Immature natural killer cell (primary cell): ENCODE data around the gene KCNK4. TPM values are rescaled to one million over a fixed set of nuclear protein-coding genes. Genes with fewer than 3 reads are reported as not detected.
"Not testable (repeated sequence)": the region's sequence is repeated elsewhere in the genome, so short reads cannot be mapped to it uniquely, and the experiment has no call there.

Source experiments
- DNase-seq, 3 donors: peaks; one replicate each; pipeline ENCODE4 v3.0.0; 2022; ENCODE audit warnings: mixed read lengths in 1 of 3
- H3K27ac Mint-ChIP-seq, 6 donors: one replicate each; pipeline ENCODE4 v1.8.0; 2020; ENCODE audit warnings: mixed read lengths in 6 of 6, mild to moderate bottlenecking in 5 of 6, inconsistent platforms in 4 of 6, moderate library complexity in 3 of 6
- H3K27me3 Mint-ChIP-seq, 3 donors: one replicate each; pipeline ENCODE4 v1.8.0; 2020 to 2021; ENCODE audit warnings: low read depth in 3 of 3, mild to moderate bottlenecking in 3 of 3, mixed read lengths in 3 of 3, moderate library complexity in 3 of 3, inconsistent platforms in 1 of 3
- H3K36me3 Mint-ChIP-seq, 3 donors: one replicate each; pipeline ENCODE4 v1.8.0; 2020; ENCODE audit warnings: mixed read lengths in 3 of 3, inconsistent platforms in 2 of 3, mild to moderate bottlenecking in 2 of 3
- H3K4me1 Mint-ChIP-seq, 2 donors: one replicate each; pipeline ENCODE4 v1.8.0; 2020; ENCODE audit warnings: inconsistent platforms in 2 of 2, mild to moderate bottlenecking in 2 of 2, mixed read lengths in 2 of 2, moderate library complexity in 1 of 2
- H3K4me3 Mint-ChIP-seq, 5 donors: one replicate each; pipeline ENCODE4 v1.8.0; 2020; ENCODE audit warnings: mild to moderate bottlenecking in 5 of 5, mixed read lengths in 5 of 5, inconsistent platforms in 3 of 5, moderate library complexity in 3 of 5
- H3K9me3 Mint-ChIP-seq, 6 donors: one replicate each; pipeline ENCODE4 v1.8.0; 2020; ENCODE audit warnings: mild to moderate bottlenecking in 6 of 6, mixed read lengths in 6 of 6, inconsistent platforms in 4 of 6, moderate library complexity in 3 of 6
- polyA plus RNA-seq, 3 donors: library from polyadenylated mRNA; unstranded; fragments of 300-500 nt; fragmentation: Illumina TruSeq; gene quantifications; one replicate each; pipeline ENCODE4 v1.2.3, GENCODE V29; 2021

KCNK4 gene
- polyA plus RNA-seq, 3 donors from 2014 or later = not detected

- no peaks in the 10 kb centered on the region for H3K9me3 Mint-ChIP-seq
- peaks cover 0 to 12% (median 3%) of the 10 kb centered on the region in 3 donors for H3K36me3 Mint-ChIP-seq
- H3K4me3 Mint-ChIP-seq = peak overlapping the region; percentile 86 to 99 (median 93)
- peaks cover 41 to 47% of the 10 kb centered on the region in 2 donors for H3K4me1 Mint-ChIP-seq
- H3K27me3 Mint-ChIP-seq = peaks cover 9 to 19% (median 14%) of the 10 kb centered on the region in 3 donors
- peak overlapping the region; percentile 98 to 100 (median 100) for H3K27ac Mint-ChIP-seq
- no peak for DNase-seq
These were observed 28.0 kb downstream of the KCNK4 start for GRCh38 chr11:64318766-64319761.

GRCh38 chr11:64320556-64320955 lies 29.5 kb downstream of the KCNK4 start:
- no peak for DNase-seq
- no peaks in the 10 kb centered on the region for H3K9me3 Mint-ChIP-seq
- peaks cover 41 to 47% of the 10 kb centered on the region in 2 donors for H3K4me1 Mint-ChIP-seq
- H3K36me3 Mint-ChIP-seq = peaks cover 0 to 8% (median 3%) of the 10 kb centered on the region in 3 donors
- peak overlapping the region in 4 of 6 donors; percentile 9 to 100 (median 78) for H3K27ac Mint-ChIP-seq
- H3K27me3 Mint-ChIP-seq = peaks cover 9 to 19% (median 14%) of the 10 kb centered on the region in 3 donors
- peak overlapping the region in 3 of 5 donors; percentile 3 to 36 (median 19) for H3K4me3 Mint-ChIP-seq

- Mint-ChIP-seq H3K27ac (peak overlapping the region in 4 of 6 donors; percentile 6 to 98 (median 54)), H3K9me3 (no peaks in the 10 kb centered on the region), H3K36me3 (peaks cover 0 to 8% (median 3%) of the 10 kb centered on the region in 3 donors), H3K27me3 (peaks cover 9 to 19% (median 14%) of the 10 kb centered on the region in 3 donors), H3K4me3 (peak overlapping the region in 2 of 5 donors; percentile 12 to 36), H3K4me1 (peaks cover 41 to 47% of the 10 kb centered on the region in 2 donors)
- no peak for DNase-seq
These were observed 29.9 kb downstream of the KCNK4 start for GRCh38 chr11:64321026-64321425.

- peak overlapping the region in 1 of 6 donors; percentile 9 for H3K27ac Mint-ChIP-seq
- H3K4me1 Mint-ChIP-seq = peaks cover 38 to 44% of the 10 kb centered on the region in 2 donors
- H3K27me3 Mint-ChIP-seq = peaks cover 9 to 17% (median 14%) of the 10 kb centered on the region in 3 donors
- no peak for DNase-seq
- H3K36me3 Mint-ChIP-seq = peaks cover 0 to 8% (median 3%) of the 10 kb centered on the region in 3 donors
- no peak overlapping the region for H3K4me3 Mint-ChIP-seq
- H3K9me3 Mint-ChIP-seq = no peaks in the 10 kb centered on the region
These were observed 30.4 kb downstream of the KCNK4 start for GRCh38 chr11:64321533-64321932.

DNA sequence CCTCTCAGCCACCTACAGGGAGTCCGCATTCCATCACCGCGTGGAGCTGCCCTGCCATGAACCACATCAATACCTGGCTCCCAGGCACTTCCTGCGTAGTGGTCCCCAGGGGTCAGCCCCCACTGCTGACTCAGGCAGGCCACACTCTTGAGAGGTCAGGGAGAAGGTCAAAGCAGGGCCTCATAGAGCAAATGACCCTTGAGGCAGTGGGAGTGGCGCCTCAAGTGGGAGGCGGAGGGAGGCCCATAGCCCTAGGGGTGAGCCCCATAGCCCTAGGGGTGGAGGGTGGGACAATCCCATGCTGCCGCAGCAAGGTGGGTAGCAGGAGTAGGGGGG lies 31.8 kb downstream of the KCNK4 start:
- Mint-ChIP-seq H3K4me3 (no peak overlapping the region), H3K9me3 (no peaks in the 10 kb centered on the region), H3K27me3 (peaks cover 2 to 8% (median 7%) of the 10 kb centered on the region in 3 donors), H3K4me1 (peaks cover 27 to 30% of the 10 kb centered on the region in 2 donors), H3K27ac (no peak overlapping the region), H3K36me3 (peaks cover 0 to 8% (median 3%) of the 10 kb centered on the region in 3 donors)
- DNase-seq = no peak

DNA sequence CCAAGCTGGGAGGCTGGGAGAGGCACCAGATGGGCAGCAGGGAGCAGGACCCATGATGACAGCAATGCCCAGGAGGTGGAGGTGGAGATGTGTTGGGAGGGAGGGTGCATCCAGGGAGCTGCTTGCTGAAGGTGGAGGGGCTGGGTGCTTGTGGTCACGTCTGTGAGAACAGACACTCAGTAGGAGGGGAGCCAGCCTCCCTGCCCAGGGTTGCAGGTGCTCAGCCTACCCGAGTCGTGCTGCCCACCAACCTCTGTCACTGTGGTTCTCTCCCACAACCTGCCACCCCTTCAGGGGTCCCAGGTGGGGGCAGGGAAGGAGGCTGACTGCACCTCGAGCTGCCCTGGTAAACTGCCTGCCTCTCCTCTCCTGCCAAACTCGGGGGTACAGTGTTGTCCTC lies 32.3 kb downstream of the KCNK4 start:
- peaks cover 0 to 4% (median 2%) of the 10 kb centered on the region in 3 donors for H3K27me3 Mint-ChIP-seq
- no peak for DNase-seq
- H3K27ac Mint-ChIP-seq = peak overlapping the region in 1 of 6 donors; percentile 44
- H3K4me1 Mint-ChIP-seq = peaks cover 24 to 25% of the 10 kb centered on the region in 2 donors
- peaks cover 0 to 8% (median 3%) of the 10 kb centered on the region in 3 donors for H3K36me3 Mint-ChIP-seq
- no peaks in the 10 kb centered on the region for H3K9me3 Mint-ChIP-seq
- no peak overlapping the region for H3K4me3 Mint-ChIP-seq

GRCh38 chr11:64323984-64324383 lies 32.9 kb downstream of the KCNK4 start:
- H3K4me1 Mint-ChIP-seq = peaks cover 19 to 21% of the 10 kb centered on the region in 2 donors
- H3K36me3 Mint-ChIP-seq, H3K9me3 Mint-ChIP-seq, H3K27me3 Mint-ChIP-seq, H3K4me3 Mint-ChIP-seq, DNase-seq: not testable (repeated sequence)
- H3K27ac Mint-ChIP-seq = peak overlapping the region in 3 of 6 donors; percentile 37 to 44 (median 43)

- Mint-ChIP-seq H3K36me3 (peaks cover 0 to 8% (median 3%) of the 10 kb centered on the region in 3 donors), H3K27me3 (no peaks in the 10 kb centered on the region), H3K9me3 (no peaks in the 10 kb centered on the region), H3K27ac (peak overlapping the region in 1 of 6 donors; percentile 40), H3K4me1 (peaks cover 15 to 20% of the 10 kb centered on the region in 2 donors), H3K4me3 (no peak overlapping the region)
- DNase-seq = no peak
These were observed 33.8 kb downstream of the KCNK4 start for GRCh38 chr11:64324692-64325469.

GRCh38 chr11:64327375-64327774 lies 36.3 kb downstream of the KCNK4 start:
- no peak for DNase-seq
- H3K36me3 Mint-ChIP-seq = no peaks in the 10 kb centered on the region
- H3K4me1 Mint-ChIP-seq = peaks cover 22 to 26% of the 10 kb centered on the region in 2 donors
- no peak overlapping the region for H3K27ac Mint-ChIP-seq
- no peaks in the 10 kb centered on the region for H3K9me3 Mint-ChIP-seq
- H3K4me3 Mint-ChIP-seq = no peak overlapping the region
- H3K27me3 Mint-ChIP-seq = peaks cover 2 to 10% (median 3%) of the 10 kb centered on the region in 3 donors

GRCh38 chr11:64327993-64328392 lies 36.9 kb downstream of the KCNK4 start:
- Mint-ChIP-seq H3K36me3 (no peaks in the 10 kb centered on the region), H3K4me3 (no peak overlapping the region), H3K27me3 (peaks cover 2 to 10% (median 3%) of the 10 kb centered on the region in 3 donors), H3K4me1 (peaks cover 22 to 26% of the 10 kb centered on the region in 2 donors), H3K27ac (no peak overlapping the region), H3K9me3 (no peaks in the 10 kb centered on the region)
- no peak for DNase-seq

GRCh38 chr11:64330888-64331287 lies 39.8 kb downstream of the KCNK4 start:
- peaks cover 22 to 31% of the 10 kb centered on the region in 2 donors for H3K4me1 Mint-ChIP-seq
- peaks cover 0 to 4% (median 0%) of the 10 kb centered on the region in 3 donors for H3K36me3 Mint-ChIP-seq
- no peak for DNase-seq
- H3K27me3 Mint-ChIP-seq = peaks cover 2 to 10% (median 3%) of the 10 kb centered on the region in 3 donors
- peak overlapping the region; percentile 20 to 79 (median 63) for H3K4me3 Mint-ChIP-seq
- no peaks in the 10 kb centered on the region for H3K9me3 Mint-ChIP-seq
- H3K27ac Mint-ChIP-seq = peak overlapping the region; percentile 71 to 87 (median 82)

DNA sequence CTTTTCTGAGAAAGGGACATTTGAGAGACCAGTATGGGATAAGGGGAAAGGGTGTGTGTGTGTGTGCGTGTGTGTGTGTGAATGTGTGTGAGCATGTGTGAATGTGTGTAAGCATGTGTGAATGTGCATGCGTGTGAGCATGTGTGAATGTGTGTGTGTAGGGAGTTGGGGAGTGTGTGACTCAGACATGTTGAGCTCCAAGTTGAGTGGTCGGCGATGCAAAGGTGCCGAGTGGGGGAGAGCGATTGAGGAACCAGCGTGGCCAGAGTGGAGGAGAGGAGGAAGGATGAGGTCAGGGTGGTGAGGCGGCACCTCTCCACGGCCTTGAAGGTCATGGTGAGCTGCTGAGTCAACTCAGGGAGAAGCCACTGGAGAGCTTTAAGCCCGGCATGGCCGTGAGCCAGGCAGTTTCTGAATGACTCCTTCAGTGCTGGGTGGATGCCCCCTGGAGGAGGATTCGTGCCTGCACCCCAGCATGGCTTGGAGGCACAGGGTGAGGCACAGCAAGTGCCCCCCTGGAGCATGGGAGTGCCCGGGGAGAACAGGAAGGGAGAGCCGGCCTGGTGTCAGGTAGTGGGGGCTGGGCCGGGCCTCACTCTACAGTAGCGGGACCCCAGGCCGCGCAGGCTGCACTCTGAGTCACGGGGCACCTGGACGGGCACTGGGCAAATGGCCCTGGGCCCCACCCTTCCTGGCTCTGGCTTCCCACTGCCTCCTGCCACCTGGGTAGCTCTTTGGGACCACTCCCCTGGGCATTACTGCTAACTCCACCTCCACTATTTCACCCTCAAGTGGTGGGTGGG lies 40.7 kb downstream of the KCNK4 start:
- Mint-ChIP-seq H3K4me3 (peak overlapping the region; percentile 63 to 79 (median 70)), H3K4me1 (peaks cover 22 to 31% of the 10 kb centered on the region in 2 donors)

GRCh38 chr11:64333556-64333955 lies 42.5 kb downstream of the KCNK4 start:
- Mint-ChIP-seq H3K9me3 (no peaks in the 10 kb centered on the region), H3K36me3 (peaks cover 0 to 14% (median 4%) of the 10 kb centered on the region in 3 donors), H3K4me3 (no peak overlapping the region), H3K27me3 (peaks cover 2 to 12% (median 3%) of the 10 kb centered on the region in 3 donors), H3K27ac (peak overlapping the region in 2 of 6 donors; percentile 17 to 49), H3K4me1 (peaks cover 32 to 41% of the 10 kb centered on the region in 2 donors)
- no peak for DNase-seq

More for the DNA sequence above, 40.7 kb downstream of the KCNK4 start:
- Mint-ChIP-seq H3K27me3 (peaks cover 2 to 12% (median 3%) of the 10 kb centered on the region in 3 donors), H3K36me3 (peaks cover 0 to 4% (median 0%) of the 10 kb centered on the region in 3 donors), H3K27ac (peak overlapping the region; percentile 71 to 87 (median 82)), H3K9me3 (no peaks in the 10 kb centered on the region)
- DNase-seq = peak; percentile 85 to 86 (median 85)
